ENCODE data around the gene WWC1.

Gene WWC1

DNA sequence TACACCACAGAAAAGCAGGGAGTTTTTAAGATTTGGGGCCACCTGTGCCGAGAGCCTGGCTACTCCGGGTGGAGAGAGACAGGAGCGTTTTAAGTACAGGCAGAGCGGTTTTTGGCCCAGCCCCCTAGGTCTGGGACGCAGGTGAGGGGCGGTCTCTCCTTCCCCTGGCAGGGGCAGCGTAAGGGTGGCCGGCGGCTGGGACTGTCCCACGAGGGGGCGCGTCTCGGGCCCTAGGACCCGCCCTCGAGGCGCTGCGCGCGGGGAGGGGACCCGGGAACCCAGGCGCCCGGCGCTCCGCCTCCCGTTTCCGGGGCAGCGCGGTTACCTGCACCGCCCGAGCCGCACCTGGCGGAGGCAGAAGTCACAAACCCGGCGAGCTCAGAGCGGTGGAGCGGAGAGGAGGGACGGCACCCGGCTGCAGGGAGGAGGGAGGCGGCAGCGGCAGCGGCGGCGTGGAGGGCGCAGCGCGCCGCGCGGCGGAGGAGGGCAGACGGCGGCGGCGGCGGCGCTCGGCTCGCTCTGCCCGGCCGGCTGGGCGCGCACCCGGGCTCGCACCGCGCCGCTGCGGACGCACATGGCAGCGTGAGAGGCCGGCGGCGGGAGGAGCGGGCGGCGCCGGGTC is at the start of gene WWC1:
Gene WWC1 (plus strand): TSS at position 304 of the 622 bp plus-strand sequence. CDS start 508 bp downstream, outside the sequence.
- DNase-seq, result peak; percentile 53

- DNase-seq, result no peak
Measured at GRCh38 chr5:168244838-168245559, 46.4 kb upstream of the WWC1 start.

DNA sequence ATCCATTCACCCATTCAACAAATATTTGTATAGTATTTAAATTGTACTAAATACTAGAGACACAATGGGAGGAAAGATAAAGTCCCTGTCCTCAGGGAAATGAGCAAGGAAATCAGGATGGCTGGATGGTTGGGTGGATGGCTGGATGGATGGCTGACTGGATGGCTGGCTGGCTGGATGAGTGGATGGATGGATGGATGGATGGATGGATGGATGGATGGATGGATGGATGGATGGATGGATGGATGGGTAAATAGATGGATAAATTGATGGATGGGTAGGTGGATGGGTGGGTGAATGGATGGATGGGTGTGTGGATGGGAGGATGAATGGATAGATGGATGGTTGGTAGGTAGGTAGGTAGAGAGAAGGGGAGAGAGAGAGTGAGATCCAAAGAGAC is 41.5 kb upstream of the WWC1 start:
- no peak for DNase-seq

DNA sequence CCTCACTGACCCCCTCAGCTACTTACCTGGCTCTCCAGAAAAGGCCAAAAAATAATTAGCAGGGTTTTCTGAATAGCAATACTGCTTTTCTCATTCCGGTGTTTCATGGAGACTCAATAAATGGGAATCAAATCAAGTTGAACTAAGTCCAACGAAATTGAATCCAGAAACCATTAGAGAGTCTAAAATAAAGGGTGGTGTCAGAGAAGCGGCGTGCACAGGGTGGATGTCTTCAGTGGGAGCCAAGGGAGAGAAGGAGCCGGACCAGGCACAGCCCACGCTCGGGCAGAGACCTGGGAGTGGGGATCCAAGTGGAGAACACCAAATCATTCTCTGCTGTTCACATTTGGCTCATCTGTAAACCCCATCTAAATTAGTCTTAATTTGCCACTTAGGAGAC is 40.2 kb upstream of the WWC1 start:
- no peak for DNase-seq

DNA sequence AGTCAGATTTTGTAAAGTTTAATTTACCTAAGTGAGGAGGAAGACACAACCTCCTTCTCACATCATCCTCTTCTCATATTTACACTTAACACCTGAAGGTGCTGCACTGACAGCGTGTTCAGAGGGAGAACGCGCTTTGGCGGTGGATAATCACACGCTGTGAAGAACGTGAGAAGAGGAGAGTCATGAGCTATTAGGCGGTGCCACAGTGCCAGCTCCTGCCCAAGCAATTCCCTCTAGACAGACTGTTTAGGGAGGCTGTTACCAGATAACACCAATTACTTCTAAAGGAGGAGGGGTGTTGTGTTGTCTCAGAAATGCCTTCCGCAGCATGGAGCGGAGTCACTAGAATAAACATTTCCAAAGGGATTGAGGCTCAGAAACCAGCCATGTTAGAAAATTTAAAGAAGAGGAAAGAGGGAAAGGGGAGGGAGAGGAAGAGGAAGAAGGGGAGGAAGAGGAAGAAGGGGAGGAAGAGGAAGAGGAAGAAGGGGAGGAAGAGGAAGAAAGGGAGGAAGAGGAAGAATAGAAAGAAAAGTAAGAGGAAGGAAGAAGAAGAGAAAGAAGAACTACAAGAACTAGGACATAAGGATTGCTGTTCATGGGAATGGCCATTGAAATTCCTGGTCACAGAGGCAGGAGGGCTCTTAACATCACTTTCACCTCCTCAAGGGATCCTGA is 37.3 kb upstream of the WWC1 start:
- no peak for DNase-seq

- no peak for DNase-seq
Measured at GRCh38 chr5:168260353-168261226, 30.9 kb upstream of the WWC1 start.

DNA sequence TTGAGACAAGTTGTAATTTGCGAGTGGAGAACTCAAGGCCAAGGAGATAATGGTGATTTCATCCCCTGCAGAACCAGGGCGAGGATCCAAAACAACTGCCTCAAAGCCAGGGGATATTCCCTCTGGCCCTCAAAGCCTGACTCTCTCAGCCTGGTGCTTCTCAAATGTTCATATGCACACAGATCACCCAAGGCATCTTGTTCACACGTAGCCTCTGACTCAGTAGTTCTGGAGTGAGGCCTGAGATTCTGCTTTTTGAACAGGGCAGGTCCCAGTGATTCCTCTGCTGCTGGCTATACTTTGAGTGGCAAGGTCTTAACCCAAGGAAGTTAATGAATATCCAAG is 30.2 kb upstream of the WWC1 start:
- DNase-seq, result no peak

DNA sequence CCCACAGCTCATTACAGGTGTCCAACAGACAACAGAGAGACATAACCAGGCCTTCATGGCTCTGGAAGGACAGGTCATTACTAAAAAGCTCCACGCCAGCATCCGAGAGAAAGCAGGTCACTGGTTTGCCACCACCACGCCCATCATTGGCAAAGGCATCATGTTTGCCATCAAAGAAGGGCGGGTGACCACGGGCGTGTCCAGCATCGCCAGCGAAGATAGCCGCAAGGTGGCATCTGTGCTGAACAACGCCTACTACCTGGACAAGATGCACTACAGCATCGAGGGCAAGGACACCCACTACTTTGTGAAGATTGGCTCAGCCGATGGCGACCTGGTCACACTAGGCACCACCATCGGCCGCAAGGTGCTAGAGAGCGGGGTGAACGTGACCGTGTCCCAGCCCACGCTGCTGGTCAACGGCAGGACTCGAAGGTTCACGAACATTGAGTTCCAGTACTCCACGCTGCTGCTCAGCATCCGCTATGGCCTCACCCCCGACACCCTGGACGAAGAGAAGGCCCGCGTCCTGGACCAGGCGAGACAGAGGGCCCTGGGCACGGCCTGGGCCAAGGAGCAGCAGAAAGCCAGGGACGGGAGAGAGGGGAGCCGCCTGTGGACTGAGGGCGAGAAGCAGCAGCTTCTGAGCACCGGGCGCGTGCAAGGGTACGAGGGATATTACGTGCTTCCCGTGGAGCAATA is 29.3 kb upstream of the WWC1 start:
- DNase-seq, result no peak

DNA sequence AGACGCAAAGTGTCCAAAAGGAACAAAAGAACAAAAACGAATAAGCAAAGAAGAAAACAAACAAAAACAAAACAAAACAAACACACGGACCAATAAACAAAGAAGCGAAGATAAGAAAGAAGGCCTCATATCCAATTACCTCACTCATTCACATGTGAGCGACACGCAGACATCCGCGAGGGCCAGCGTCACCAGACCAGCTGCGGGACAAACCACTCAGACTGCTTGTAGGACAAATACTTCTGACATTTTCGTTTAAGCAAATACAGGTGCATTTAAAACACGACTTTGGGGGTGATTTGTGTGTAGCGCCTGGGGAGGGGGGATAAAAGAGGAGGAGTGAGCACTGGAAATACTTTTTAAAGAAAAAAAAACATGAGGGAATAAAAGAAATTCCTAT is 28.3 kb upstream of the WWC1 start:
- DNase-seq, result no peak

GRCh38 chr5:168266016-168266415 is 25.4 kb upstream of the WWC1 start:
- no peak for DNase-seq

- peak; percentile 72 for DNase-seq
Measured at GRCh38 chr5:168268949-168269936, 22.2 kb upstream of the WWC1 start.

DNA sequence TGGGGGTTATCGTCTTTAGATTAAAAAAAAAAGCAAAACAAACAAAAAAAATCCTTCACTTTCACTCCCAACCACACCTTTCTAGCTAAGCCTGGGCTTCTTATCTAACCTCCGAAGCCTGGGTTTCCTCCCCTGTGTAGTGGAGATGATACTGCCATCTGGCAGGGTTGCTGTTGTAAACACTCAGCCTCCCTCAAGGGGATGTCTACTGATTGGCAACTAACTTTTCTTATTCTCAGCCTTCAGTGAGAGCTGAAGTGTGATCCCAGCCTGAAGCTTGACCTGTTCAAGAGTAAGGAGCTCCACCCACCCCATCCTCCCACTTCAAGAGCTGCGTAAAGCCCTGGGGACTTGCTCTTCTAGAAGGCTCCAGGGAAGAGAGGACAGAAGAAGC is 21.5 kb upstream of the WWC1 start:
- DNase-seq, result no peak

- DNase-seq, result no peak
Measured at GRCh38 chr5:168270476-168270875, 21.0 kb upstream of the WWC1 start.

DNA sequence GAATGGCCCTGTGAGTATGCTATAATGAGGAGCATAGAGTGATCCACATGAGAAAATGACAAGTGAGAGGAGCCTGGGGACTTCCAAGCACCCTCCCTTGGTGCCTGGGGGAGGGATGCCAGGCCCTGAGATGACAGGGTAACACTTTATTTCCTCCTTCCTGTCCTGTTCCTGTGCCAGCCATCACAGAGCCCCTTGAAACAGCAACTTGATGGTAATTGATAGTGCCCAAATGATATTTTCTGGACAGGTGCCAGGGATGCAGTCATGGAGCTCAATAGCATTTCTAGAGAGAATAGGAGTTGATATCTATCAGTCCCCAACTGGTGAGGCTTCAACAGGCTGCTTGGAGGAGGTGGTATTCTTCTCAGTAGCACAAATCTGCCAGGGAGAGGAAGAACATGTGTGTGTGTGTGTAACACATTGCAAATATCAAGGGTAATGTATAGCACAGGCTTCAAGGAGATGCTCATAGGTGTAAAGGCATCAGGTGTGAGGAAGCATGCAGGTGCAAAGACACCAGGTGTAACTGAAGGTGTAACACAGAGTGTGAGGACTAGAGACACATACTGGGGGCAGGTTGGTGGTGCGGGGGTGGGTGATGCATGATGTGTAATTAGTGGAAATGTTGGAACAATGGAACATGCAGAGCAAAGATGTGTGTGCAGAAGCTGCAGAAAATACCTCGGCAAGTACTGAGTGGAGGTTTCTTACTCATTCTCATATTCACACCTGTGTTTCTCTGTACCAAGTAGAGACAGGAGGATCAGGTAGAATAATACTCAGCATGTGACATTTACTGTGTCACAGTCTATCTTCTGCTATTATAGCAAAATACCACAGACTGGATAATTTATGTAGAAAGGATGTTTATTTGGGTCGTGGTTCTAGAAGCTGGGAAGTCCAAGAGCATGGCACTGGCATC is 18.1 kb upstream of the WWC1 start:
- no peak for DNase-seq

DNA sequence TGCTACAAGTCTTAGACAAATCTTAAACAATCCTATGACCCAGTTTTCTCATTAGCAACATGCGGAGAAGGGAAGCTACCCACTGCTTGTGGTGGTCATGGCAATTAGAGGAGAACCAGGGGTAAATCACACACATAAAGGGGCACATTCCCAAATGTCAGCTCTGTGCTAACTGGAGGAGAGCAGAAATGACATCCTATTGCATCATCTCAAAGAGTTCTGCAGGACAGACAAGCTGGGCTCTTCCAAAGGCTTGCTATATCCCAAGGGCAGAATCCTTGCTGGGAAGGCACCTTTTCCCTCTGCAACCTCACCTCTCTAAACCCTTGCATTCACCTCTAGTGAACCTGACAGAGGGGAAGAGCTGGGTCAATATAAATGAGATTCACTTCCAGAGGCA is 17.0 kb upstream of the WWC1 start:
- DNase-seq, result no peak

DNA sequence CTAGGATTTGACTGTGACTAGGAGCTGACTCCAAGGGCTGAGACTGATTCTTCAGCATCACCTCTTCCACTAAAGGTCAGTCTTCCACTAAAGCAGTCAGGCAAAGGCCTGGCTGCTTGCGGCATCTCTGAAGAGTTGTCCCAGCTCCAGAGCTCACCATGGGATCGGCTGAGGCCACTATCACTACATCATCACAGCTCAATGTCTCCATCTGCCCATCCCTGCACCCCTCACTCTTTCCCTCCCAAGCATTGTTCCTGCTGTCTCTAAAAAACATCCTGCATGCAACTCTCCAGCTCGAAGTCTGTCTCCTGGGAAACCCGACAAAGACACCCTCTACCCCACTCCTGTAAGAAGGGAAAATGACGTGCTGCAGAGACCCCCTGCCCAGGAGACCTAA is 15.5 kb upstream of the WWC1 start:
- DNase-seq, result no peak

DNA sequence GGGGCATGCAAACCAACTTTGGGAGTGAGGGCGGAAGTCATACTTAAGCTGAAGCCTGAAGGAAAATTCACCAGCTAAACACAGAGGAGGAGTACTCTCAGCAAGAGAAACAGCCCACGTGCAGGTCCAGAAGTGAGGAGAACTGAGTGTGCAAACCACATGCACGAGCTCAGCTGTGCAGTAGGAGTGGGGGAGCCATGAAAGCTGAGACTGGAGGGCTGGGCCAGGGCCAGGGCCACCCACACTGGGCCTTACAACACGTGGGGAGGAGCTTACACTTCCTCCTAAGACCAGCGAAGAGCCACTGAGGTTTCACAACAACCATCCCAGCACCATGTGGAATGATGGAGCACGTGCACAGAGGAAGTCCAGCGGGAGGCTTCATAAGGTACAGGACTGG is 9.3 kb upstream of the WWC1 start:
- DNase-seq, result no peak

- no peak for DNase-seq
Measured at GRCh38 chr5:168284809-168285208, 6.6 kb upstream of the WWC1 start.

GRCh38 chr5:168285696-168286095 is 5.7 kb upstream of the WWC1 start:
- no peak for DNase-seq

- DNase-seq, result no peak
Measured at GRCh38 chr5:168286386-168286785, 5.1 kb upstream of the WWC1 start.

All from activated naive CD4-positive, alpha-beta T cell treated with Interleukin-2 at 50 U/mL for 16 hours (primary cell).